H1 (cell line): ENCODE data around the gene LRRFIP1. TPM values are rescaled to one million over a fixed set of nuclear protein-coding genes. Genes with fewer than 3 reads are reported as not detected.

Experiments used
- CTCF ChIA-PET: fragments of 300-600 bp; sonication (Branson Sonifier 250); formaldehyde crosslinking; loops from one replicate; lab custom pipeline; 2021; ENCODE audit not compliant: partially characterized antibody; lab: Charles Lee
- POLR2A ChIA-PET: fragments of 300-600 bp; sonication (Branson Sonifier 250); formaldehyde crosslinking; loops from one replicate; lab custom pipeline; 2021; ENCODE audit warnings: inconsistent platforms; ENCODE audit not compliant: partially characterized antibody; lab: Charles Lee
- DNase-seq, 2 experiments: peaks; one replicate each; pipeline versions ENCODE4 v3.0.0 to v3.0.0-alpha.2; 2010 to 2022; ENCODE audit warnings: low spot score in 2 of 2, low read depth in 1 of 2, mixed read lengths in 1 of 2
- FAIRE-seq: peaks from 2 replicates; lab custom pipeline; 2011; peaks lifted over from hg19 to GRCh38; lab: Jason Lieb, UNC
- H2AFZ ChIP-seq: 2 replicates; pipeline ENCODE4 v1.8.1; 2012; ENCODE audit warnings: low read length, inconsistent platforms
- H2AK5ac ChIP-seq: 2 replicates; pipeline ENCODE4 v1.6.1; 2013; ENCODE audit warnings: low read depth, low read length
- H2BK120ac ChIP-seq: replicated peaks from 2 replicates; pipeline ENCODE3; 2013; ENCODE audit warnings: low read depth, low read length, inconsistent platforms
- H2BK12ac ChIP-seq: 2 replicates; pipeline ENCODE4 v1.6.1; 2013; ENCODE audit warnings: low read depth, low read length
- H2BK15ac ChIP-seq: 2 replicates; pipeline ENCODE4 v1.6.1; 2013; ENCODE audit warnings: low read length
- H2BK20ac ChIP-seq: 2 replicates; pipeline ENCODE4 v1.6.1; 2013; ENCODE audit warnings: low read length
- H2BK5ac ChIP-seq: 2 replicates; pipeline ENCODE4 v1.6.1; 2013; ENCODE audit warnings: low read depth, low read length
- H3K14ac ChIP-seq: 2 replicates; pipeline ENCODE4 v1.6.1; 2013; ENCODE audit warnings: inconsistent platforms; ENCODE audit not compliant: insufficient read length
- H3K18ac ChIP-seq: 2 replicates; pipeline ENCODE4 v1.6.1; 2013; ENCODE audit warnings: low read length; ENCODE audit errors: extremely low read depth
- H3K23ac ChIP-seq: 2 replicates; pipeline ENCODE4 v1.6.1; 2013; ENCODE audit warnings: inconsistent platforms; ENCODE audit not compliant: insufficient read length
- H3K23me2 ChIP-seq: 2 replicates; pipeline ENCODE4 v1.6.1; 2013; ENCODE audit warnings: low read depth, low read length
- H3K27ac ChIP-seq: 2 replicates; pipeline ENCODE4 v1.6.1; 2011; ENCODE audit warnings: low read depth, low read length, inconsistent platforms
- H3K27me3 ChIP-seq, 4 experiments: replicated peaks in 1 of 4; 1 replicate in 1 of 4; 2 replicates in 3 of 4; pipeline versions ENCODE4 v1.6.1 to v1.8.1; 2011 to 2013; ENCODE audit warnings: low read length in 3 of 4, mild to moderate bottlenecking in 3 of 4, inconsistent platforms in 2 of 4, mixed read lengths in 2 of 4, moderate library complexity in 1 of 4; ENCODE audit not compliant: control insufficient read depth in 3 of 4, insufficient read depth in 3 of 4; ENCODE audit errors: extremely low read depth in 1 of 4
- H3K36me3 ChIP-seq, 4 experiments: 2 replicates each; pipeline versions ENCODE4 v1.6.1 to v1.8.1; 2011 to 2013; ENCODE audit warnings: mild to moderate bottlenecking in 4 of 4, low read length in 3 of 4, moderate library complexity in 2 of 4, control low read depth in 1 of 4, inconsistent platforms in 1 of 4; ENCODE audit not compliant: insufficient read depth in 4 of 4, control insufficient read depth in 2 of 4
- H3K4ac ChIP-seq: replicated peaks from 2 replicates; pipeline ENCODE3; 2013; ENCODE audit warnings: low read length, low read depth, mixed read lengths, inconsistent platforms; ENCODE audit not compliant: insufficient read length
- H3K4me1 ChIP-seq, 4 experiments: replicated peaks in 1 of 4; 1 replicate in 1 of 4; 2 replicates in 3 of 4; pipeline versions ENCODE4 v1.6.1 to v1.8.1; 2011 to 2013; ENCODE audit warnings: low read length in 3 of 4, inconsistent platforms in 2 of 4, mixed read lengths in 1 of 4; ENCODE audit not compliant: insufficient read depth in 4 of 4, control insufficient read depth in 3 of 4
- H3K4me2 ChIP-seq, 2 experiments: 2 replicates each; pipeline versions ENCODE4 v1.6.1 to v1.8.1; 2011 to 2013; ENCODE audit warnings: low read depth in 2 of 2, low read length in 2 of 2, control low read depth in 1 of 2, inconsistent platforms in 1 of 2, mild to moderate bottlenecking in 1 of 2; ENCODE audit not compliant: insufficient read depth in 1 of 2
- H3K4me3 ChIP-seq, 4 experiments: fragments of 200-600, 300-600 bp in 1 of 4; sonication (generic), shearing (Covaris generic), sonication (Bioruptor Twin) in 1 of 4; 2 replicates each; pipeline versions ENCODE4 v1.5.1 to v1.8.1; 2011 to 2016; ENCODE audit warnings: low read length in 4 of 4, low read depth in 3 of 4, control low read depth in 2 of 4, inconsistent platforms in 2 of 4, mild to moderate bottlenecking in 2 of 4, mixed read lengths in 1 of 4, moderate library complexity in 1 of 4; ENCODE audit not compliant: insufficient read depth in 2 of 4; ENCODE audit errors: extremely low read depth in 1 of 4
- H3K56ac ChIP-seq: replicated peaks from 2 replicates; pipeline ENCODE3; 2013; ENCODE audit warnings: low read depth, mild to moderate bottlenecking, mixed read lengths, low read length, inconsistent platforms; ENCODE audit not compliant: insufficient read length
- H3K79me1 ChIP-seq: 2 replicates; pipeline ENCODE4 v1.6.1; 2013; ENCODE audit warnings: low read depth, low read length, control low read depth
- H3K79me2 ChIP-seq, 2 experiments: 2 replicates each; pipeline versions ENCODE4 v1.6.1 to v1.8.1; 2012 to 2013; ENCODE audit warnings: low read length in 2 of 2, mild to moderate bottlenecking in 2 of 2, inconsistent platforms in 1 of 2; ENCODE audit not compliant: insufficient read depth in 2 of 2, control insufficient read depth in 1 of 2
- H3K9ac ChIP-seq, 4 experiments: replicated peaks in 1 of 4; 1 replicate in 1 of 4; 2 replicates in 3 of 4; pipeline versions ENCODE4 v1.6.1 to v1.8.1; 2011 to 2013; ENCODE audit warnings: low read depth in 3 of 4, low read length in 3 of 4, control low read depth in 2 of 4, mild to moderate bottlenecking in 2 of 4, moderate library complexity in 2 of 4, inconsistent platforms in 1 of 4; ENCODE audit errors: extremely low read depth in 1 of 4
- H3K9me3 ChIP-seq, 2 experiments: 2 replicates each; pipeline versions ENCODE4 v1.6.1 to v1.8.1; 2012 to 2013; ENCODE audit warnings: mild to moderate bottlenecking in 2 of 2, moderate library complexity in 2 of 2, control low read depth in 1 of 2, inconsistent platforms in 1 of 2, low read depth in 1 of 2, low read length in 1 of 2, mixed read lengths in 1 of 2; ENCODE audit not compliant: insufficient read depth in 2 of 2
- H4K20me1 ChIP-seq, 2 experiments: replicated peaks in 1 of 2; 2 replicates each; pipeline versions ENCODE3 to v1.8.1; 2011 to 2013; ENCODE audit warnings: inconsistent platforms in 2 of 2, low read length in 2 of 2, mild to moderate bottlenecking in 1 of 2; ENCODE audit not compliant: insufficient read depth in 2 of 2, control insufficient read depth in 1 of 2
- H4K5ac ChIP-seq: 2 replicates; pipeline ENCODE4 v1.6.1; 2013; ENCODE audit warnings: low read length, low read depth, mixed read lengths, inconsistent platforms; ENCODE audit not compliant: insufficient read length
- H4K8ac ChIP-seq: 2 replicates; pipeline ENCODE4 v1.8.0; 2013; ENCODE audit warnings: mild to moderate bottlenecking, moderate library complexity, low read length, inconsistent platforms; ENCODE audit not compliant: insufficient read depth; ENCODE audit errors: extremely low read depth
- H4K91ac ChIP-seq: replicated peaks from 2 replicates; pipeline ENCODE3; 2013; ENCODE audit warnings: low read length, mixed read lengths, inconsistent platforms; ENCODE audit not compliant: insufficient read length
- CBX8 ChIP-seq: fragments of 300-800, 300-1000 bp; sonication (generic); IDR thresholded peaks from 2 replicates; pipeline ENCODE4 v1.7.1; 2016; ENCODE audit warnings: low read depth, low read length, borderline replicate concordance
- HDAC2 ChIP-seq, 2 experiments: fragments of 300-600 bp in 1 of 2; sonication (generic) in 1 of 2; IDR thresholded peaks; 2 replicates each; pipeline ENCODE4 v1.6.1; 2011 to 2012; ENCODE audit warnings: low read depth in 2 of 2, low read length in 2 of 2, mild to moderate bottlenecking in 2 of 2, moderate library complexity in 2 of 2, borderline replicate concordance in 1 of 2, inconsistent platforms in 1 of 2
- TAF1 ChIP-seq: IDR thresholded peaks from 2 replicates; pipeline ENCODE4 v1.6.1; 2011; ENCODE audit warnings: mild to moderate bottlenecking, low read depth, low read length
- WGBS, 2 experiments: shearing (Covaris generic) in 1 of 2; methylation state at CpG; one replicate each; pipeline versions ENCODE4 v1.1.6 to v1.1.7; 2013 to 2015; ENCODE audit warnings: low lambda C conversion rate in 2 of 2, mixed read lengths in 2 of 2, inconsistent platforms in 1 of 2, low coverage in 1 of 2, missing lambda C conversion rate in 1 of 2; ENCODE audit not compliant: insufficient replicate concordance in 2 of 2, insufficient coverage in 1 of 2, insufficient read length in 1 of 2; ENCODE audit errors: extremely low coverage in 1 of 2, missing lambda C conversion rate in 1 of 2; 5-methylcytosine and 5-hydroxymethylcytosine counted together
- polyA plus RNA-seq, 7 experiments: library from polyadenylated mRNA; depleted of rRNA in 3 of 7; stranded (reverse) in 5 of 7; unstranded in 2 of 7; fragments of >200 nt in 5 of 7; fragments of 200-250 nt in 2 of 7; gene quantifications; 1 replicate in 5 of 7; 2 replicates in 1 of 7; 4 replicates in 1 of 7; pipeline versions ENCODE4 v1.2.1 to v1.2.3, GENCODE V29; 2011 to 2013; ENCODE audit warnings: missing spikeins in 2 of 7, mixed read lengths in 2 of 7
- total RNA-seq: library from RNA; stranded (reverse); fragmentation: NEBNext Ultra II Directional; extraction: Animal tissue kit (Norgen Biotek cat#: 25700); gene quantifications from 2 replicates; pipeline ENCODE4 v1.2.1, GENCODE V29; 2021

LRRFIP1 gene
- total and polyA plus RNA-seq, 2 of the 8 experiments (the other 6 are each of a cell fraction or from before 2014, with no cell fraction given) = 12.1 to 75.8 TPM

DNA sequence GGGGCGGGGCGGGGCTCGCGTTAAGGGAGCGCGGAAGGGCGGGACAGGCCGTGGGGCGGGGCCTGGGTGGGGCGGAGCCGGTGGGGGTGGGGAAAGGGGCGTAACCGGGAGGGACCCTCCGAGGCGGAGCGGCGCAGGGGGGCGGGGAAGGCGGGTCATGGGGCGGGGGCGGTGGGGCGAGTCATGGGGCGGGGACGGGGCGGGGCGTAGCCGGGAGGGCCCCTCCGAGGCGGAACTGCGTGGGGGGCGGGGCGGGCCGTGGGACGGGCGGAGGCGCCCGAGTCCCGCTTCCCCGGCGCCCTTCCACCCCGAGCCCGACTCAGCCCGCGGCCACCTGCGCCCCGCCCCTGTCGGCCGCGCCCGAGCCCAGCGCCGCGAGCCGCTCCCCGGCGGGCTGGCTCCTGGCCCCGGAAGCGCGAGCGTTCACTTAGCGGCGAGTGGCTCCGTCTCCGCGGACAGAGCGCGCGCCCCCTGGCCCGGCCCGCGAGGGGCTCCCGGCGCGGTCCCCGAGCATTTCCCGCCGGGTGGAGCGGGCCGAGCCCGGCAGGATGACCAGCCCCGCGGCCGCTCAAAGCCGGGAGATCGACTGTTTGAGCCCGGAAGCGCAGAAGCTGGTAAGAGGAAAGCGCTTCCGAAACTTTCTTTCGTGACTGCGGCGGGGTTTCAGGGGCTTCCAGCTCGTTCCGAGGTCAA, 64.7 kb downstream of the LRRFIP1 start:
- Histone ChIP-seq H3K56ac (peak overlapping the region; percentile 17), H3K4ac (no peak overlapping the region), H3K79me2 (peaks cover 12 to 45% of the 10 kb centered on the region in 2 experiments; a peak in 3 of 4 replicates), H2AK5ac (no peak overlapping the region), H3K27ac (no peak overlapping the region), H4K5ac (no peak overlapping the region), H3K9me3 (no peaks in the 10 kb centered on the region), H2BK15ac (no peak overlapping the region), H4K91ac (peak overlapping the region; percentile 36), H3K27me3 (peaks cover 0 to 9% (median 3%) of the 10 kb centered on the region in 4 experiments; a peak in 3 of 7 replicates), H2AFZ (no peak overlapping the region), H2BK5ac (no peak overlapping the region), H3K36me3 (no peaks in the 10 kb centered on the region), H3K4me3 (peak overlapping the region; percentile 74 to 90 (median 82)), H3K18ac (peak overlapping the region; percentile 78; the same call in 1 of the 2 replicates), H3K4me2 (peak overlapping the region; percentile 91 to 98), H2BK12ac (no peak overlapping the region; the same call in 1 of the 2 replicates), H3K4me1 (peaks cover 7 to 20% (median 13%) of the 10 kb centered on the region in 4 experiments), H3K14ac (no peak overlapping the region), H4K8ac (peak overlapping the region; percentile 45; the same call in 1 of the 2 replicates), H2BK120ac (no peak overlapping the region), H2BK20ac (no peak overlapping the region), H3K79me1 (peaks cover 13% of the 10 kb centered on the region), H3K23ac (no peak overlapping the region), H3K23me2 (peaks cover 21% of the 10 kb centered on the region), H3K9ac (peak overlapping the region; percentile 16 to 73 (median 62); a peak in 6 of 7 replicates), H4K20me1 (peaks cover 12 to 33% of the 10 kb centered on the region in 2 experiments)
- 0% methylated on average over 35 of the region's 94 CpGs; no CpG with 5 or more reads in 1 of the 2 experiments for WGBS, 2 experiments
- FAIRE-seq (no peak), DNase-seq (peak in 1 of 2 experiments; percentile 65)
- POLR2A ChIA-PET = interaction anchor here (1.1 to 2.0 kb wide), 9 partner anchors 9 to 102 kb away, joined by 3 to 7 read pairs (median 5); partner anchors contain the start of genes LRRFIP1 and RAB17
- CTCF ChIA-PET = interaction anchor here (0.8 to 2.0 kb wide), 11 partner anchors 8 to 111 kb away, joined by 3 to 9 read pairs (median 4); no protein-coding TSS in a partner anchor
- TF ChIP-seq HDAC2 (IDR thresholded peaks at IDR 0.05; ENCODE audit: borderline replicate concordance in 1 of 2, low read depth in 2 of 2, low read length in 2 of 2) (0 out of 4 replicates have a peak, but pooled peaks of 1 of the 2 experiments have one; percentile 44), TAF1 (peak; percentile 52; the same call in 1 of the 2 replicates), CBX8 (no peak)
